K562 (cell line): ENCODE measurements around the gene C1QL3. TPM values are rescaled to one million over a fixed set of nuclear protein-coding genes. Genes with fewer than 3 reads are reported as not detected.

Source experiments
- ATAC-seq: fragments of 200-7000 bp; cut with Tn5 transposase; 3 replicates; pipeline ENCODE4 v1.9.1; 2020; ENCODE audit warnings: moderate library complexity
- BruUV-seq: library from RNA; stranded (reverse); fragments of 400-500 nt; replicated peaks from 2 replicates; lab custom pipeline; 2021; lab: Mats Ljungman, UMichigan
- CTCF ChIA-PET: fragments of 300-600 bp; formaldehyde crosslinking; extraction: SDS; loops from one replicate; lab custom pipeline; 2021; ENCODE audit warnings: low intra/inter-chr PET ratio; lab: Yijun Ruan, JAX
- POLR2A ChIA-PET: fragments of 300-600, 350-650 bp; sonication (Branson Sonifier 250); formaldehyde crosslinking; extraction: SDS; loops from one replicate; lab custom pipeline; 2021; ENCODE audit warnings: antibody characterized with exemption, inconsistent platforms; lab: Yijun Ruan, JAX
- DNase-seq, 4 experiments: peaks; one replicate each; pipeline versions ENCODE4 v3.0.0 to v3.0.0-alpha.2; 2011 to 2018; ENCODE audit warnings: low spot score in 3 of 4, mixed read lengths in 3 of 4; ENCODE audit errors: extremely low read depth in 1 of 4
- FAIRE-seq: peaks from 2 replicates; lab custom pipeline; 2011; peaks lifted over from hg19 to GRCh38; lab: Jason Lieb, UNC
- H2AFZ ChIP-seq: 2 replicates; pipeline ENCODE4 v1.6.0; 2011; ENCODE audit warnings: low read depth, low read length, control low read depth, inconsistent platforms
- H3K27ac ChIP-seq: fragments of 200-600 bp; 3 replicates; pipeline ENCODE4 v1.8.0; 2011; ENCODE audit warnings: low read depth, mild to moderate bottlenecking, control low read depth, inconsistent platforms, low read length, moderate library complexity, mixed read lengths; ENCODE audit errors: extremely low read depth
- H3K27me3 ChIP-seq, 2 experiments: fragments of 300-600 bp in 1 of 2; 2 replicates in 1 of 2; 3 replicates in 1 of 2; pipeline versions ENCODE4 v1.6.0 to v1.8.0; 2011; ENCODE audit warnings: inconsistent platforms in 2 of 2, low read length in 2 of 2, mild to moderate bottlenecking in 1 of 2, mixed read lengths in 1 of 2, moderate library complexity in 1 of 2; ENCODE audit not compliant: control insufficient read depth in 2 of 2, insufficient read depth in 2 of 2
- H3K36me3 ChIP-seq: fragments of 300-600 bp; 3 replicates; pipeline ENCODE4 v1.8.0; 2011; ENCODE audit warnings: mild to moderate bottlenecking, low read length, inconsistent platforms; ENCODE audit not compliant: control insufficient read depth, insufficient read depth
- H3K4me1 ChIP-seq, 2 experiments: fragments of 200-600 bp in 1 of 2; replicated peaks in 1 of 2; 2 replicates in 1 of 2; 3 replicates in 1 of 2; pipeline versions ENCODE4 v1.5.1 to v1.8.0; 2011; ENCODE audit warnings: inconsistent platforms in 2 of 2, low read length in 2 of 2, mild to moderate bottlenecking in 1 of 2, mixed read lengths in 1 of 2, moderate library complexity in 1 of 2; ENCODE audit not compliant: control insufficient read depth in 2 of 2, insufficient read depth in 2 of 2
- H3K4me2 ChIP-seq: 2 replicates; pipeline ENCODE4 v1.6.1; 2011; ENCODE audit warnings: low read length, control low read depth, inconsistent platforms, mixed read lengths; ENCODE audit not compliant: insufficient read depth
- H3K4me3 ChIP-seq: fragments of 200-600 bp; sonication (generic), shearing (Covaris generic); 2 replicates; pipeline ENCODE4 v1.5.1; 2016; ENCODE audit warnings: control low read depth, inconsistent platforms
- H3K79me2 ChIP-seq: fragments of 200-600 bp; 3 replicates; pipeline ENCODE4 v1.8.0; 2011; ENCODE audit warnings: low read length, inconsistent platforms; ENCODE audit not compliant: control insufficient read depth, insufficient read depth
- H3K9ac ChIP-seq, 2 experiments: 2 replicates each; pipeline versions ENCODE4 v1.6.0 to v1.6.1; 2011; ENCODE audit warnings: low read depth in 2 of 2, low read length in 2 of 2, control low read depth in 1 of 2, inconsistent platforms in 1 of 2, mild to moderate bottlenecking in 1 of 2, mixed read lengths in 1 of 2; ENCODE audit not compliant: insufficient read depth in 1 of 2
- H3K9me1 ChIP-seq: one replicate; pipeline ENCODE4 v1.6.0; 2011; ENCODE audit warnings: inconsistent platforms, mild to moderate bottlenecking, low read length, moderate library complexity; ENCODE audit not compliant: control insufficient read depth, insufficient read depth
- H3K9me3 ChIP-seq: replicated peaks from 2 replicates; pipeline ENCODE4 v1.5.1; 2011; ENCODE audit warnings: low read depth, low read length, inconsistent platforms; ENCODE audit not compliant: control insufficient read depth, insufficient read depth
- H4K20me1 ChIP-seq: replicated peaks from 2 replicates; pipeline ENCODE4 v1.6.1; 2011; ENCODE audit warnings: low read length, inconsistent platforms, mixed read lengths; ENCODE audit not compliant: control insufficient read depth, insufficient read depth
- HDAC8 ChIP-seq: fragments of 450-650 bp; IDR thresholded peaks from 2 replicates; pipeline ENCODE4 v1.6.1; 2016; ENCODE audit warnings: mild to moderate bottlenecking, missing genetic modification characterization, moderate library complexity, missing compliant biosample characterization
- HMG20A ChIP-seq: fragments of 450-650 bp; formaldehyde crosslinking; conservative IDR thresholded peaks from 2 replicates; pipeline ENCODE4 v1.4.0; 2020; ENCODE audit warnings: mild to moderate bottlenecking, mixed read lengths
- KDM4B ChIP-seq, 2 experiments: fragments of 450-650 bp in 1 of 2; sonication (generic) in 1 of 2; IDR thresholded peaks; 2 replicates each; pipeline ENCODE4 v1.6.1; 2016 to 2017; ENCODE audit warnings: borderline replicate concordance in 2 of 2, antibody characterized with exemption in 1 of 2, low read depth in 1 of 2, mild to moderate bottlenecking in 1 of 2
- RBBP5 ChIP-seq: fragments of 200-600 bp; sonication (generic); IDR thresholded peaks from 2 replicates; pipeline ENCODE4 v1.6.1; 2012; ENCODE audit warnings: borderline replicate concordance, mild to moderate bottlenecking, low read length, control low read depth, inconsistent platforms; ENCODE audit not compliant: insufficient read depth, poor library complexity, severe bottlenecking
- SPI1 ChIP-seq: IDR thresholded peaks from 2 replicates; pipeline ENCODE4 v1.6.1; 2011; ENCODE audit warnings: low read depth, low read length, control low read depth, borderline replicate concordance
- SRSF3 ChIP-seq: fragments of 200-400 bp; formaldehyde crosslinking; IDR thresholded peaks from 2 replicates; pipeline ENCODE4 v1.6.1; 2016; ENCODE audit warnings: mild to moderate bottlenecking, low read length, moderate library complexity; ENCODE audit not compliant: insufficient read depth
- WGBS: fragments of 100-300 bp; shearing (Covaris generic); methylation state at CpG from one replicate; pipeline ENCODE4 v1.1.6; 2016; ENCODE audit warnings: low coverage, mixed read lengths; ENCODE audit not compliant: insufficient coverage; ENCODE audit errors: missing lambda C conversion rate; 5-methylcytosine and 5-hydroxymethylcytosine counted together
- in situ Hi-C: fragments of 300-500 bp; cut with MboI; formaldehyde crosslinking; loops from 4 replicates; pipeline ENCODE4 v1.15.0; 2018; ENCODE audit warnings: inconsistent platforms, mixed read lengths
- intact Hi-C: fragments of 100-400 bp; cut with micrococcal nuclease; formaldehyde crosslinking; loops from 2 replicates; pipeline ENCODE4 v1.14.2; 2022
- polyA plus RNA-seq, 8 experiments: library from polyadenylated mRNA; depleted of rRNA in 4 of 8; stranded (reverse) in 5 of 8; unstranded in 3 of 8; fragments of >200 nt; fragmentation: Nextera tagmentation in 2 of 8; fragmentation: Illumina TruSeq in 1 of 8; extraction: Ambion mirVana in 2 of 8; extraction: Trizol in 1 of 8; gene quantifications; 2 replicates each; pipeline versions ENCODE4 v1.2.1 to v1.2.3, GENCODE V29; 2011 to 2014; ENCODE audit warnings: inconsistent platforms in 1 of 8, missing spikeins in 1 of 8
- total RNA-seq, 7 experiments: library from RNA; depleted of rRNA in 6 of 7; stranded (reverse); fragments of >200 nt in 6 of 7; fragmentation: Illumina TruSeq in 2 of 7; extraction: Trizol in 2 of 7; gene quantifications; 2 replicates each; pipeline versions ENCODE4 v1.2.1 to v1.2.3, GENCODE V29; 2011 to 2021; ENCODE audit warnings: low replicate concordance in 1 of 7
- TF ChIP-seq, protein P1 (sequence below): fragments of 450-650 bp; IDR thresholded peaks from 2 replicates; pipeline ENCODE4 v1.7.1; 2018; ENCODE audit warnings: mild to moderate bottlenecking, low read depth; ENCODE audit not compliant: partially characterized antibody
- TF ChIP-seq, protein P2 (sequence below): fragments of 200-800 bp; sonication (Bioruptor generic); IDR thresholded peaks from 2 replicates; pipeline ENCODE4 v1.6.1; 2017; ENCODE audit warnings: missing genetic modification characterization, missing compliant biosample characterization
- TF ChIP-seq, protein P3 (sequence below), 2 experiments: fragments of 450-650 bp; conservative IDR thresholded peaks; 2 replicates each; pipeline ENCODE4 v1.6.1; 2017; ENCODE audit warnings: mild to moderate bottlenecking in 2 of 2, moderate library complexity in 2 of 2

C1QL3 gene
- total and polyA plus RNA-seq, 9 of the 15 experiments (the other 6 are each of a cell fraction or from before 2014, with no cell fraction given) = 0.28 to 0.37 TPM; not detected in 7

DNA sequence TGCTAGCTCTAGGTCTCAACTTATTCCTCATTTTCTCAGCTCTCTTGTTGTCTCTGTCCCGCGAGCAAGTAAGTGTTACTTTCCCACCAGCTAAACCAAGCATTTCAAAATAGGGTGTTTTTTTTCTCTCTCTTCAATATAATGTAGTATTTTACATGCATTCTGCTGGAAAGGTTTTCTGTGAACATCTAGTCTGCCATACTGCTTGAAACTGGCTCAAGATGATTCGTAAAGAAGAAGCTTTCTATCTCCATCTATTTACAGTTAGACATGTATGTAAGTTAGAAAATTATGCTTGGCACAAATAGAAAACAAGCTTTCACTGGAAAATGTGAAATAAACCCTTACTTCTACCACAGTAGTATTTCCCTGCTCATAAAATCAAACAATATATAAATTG, 31.2 kb downstream of the C1QL3 start:
- H3K4me3 ChIP-seq = no peak overlapping the region
- POLR2A ChIA-PET = no interaction called here
- 94% methylated on average over 3 of the region's 3 CpGs for WGBS
- H4K20me1 ChIP-seq = no peaks in the 10 kb centered on the region
- no peaks in the 10 kb centered on the region for H3K27me3 ChIP-seq
- no peak for FAIRE-seq
- no peak overlapping the region for H2AFZ ChIP-seq
- H3K9me3 ChIP-seq = no peaks in the 10 kb centered on the region
- no TSS peak for BruUV-seq
- H3K9me1 ChIP-seq = no peaks in the 10 kb centered on the region
- peaks cover 29% of the 10 kb centered on the region for H3K36me3 ChIP-seq
- H3K27ac ChIP-seq = no peak overlapping the region
- H3K4me2 ChIP-seq = no peak overlapping the region
- H3K79me2 ChIP-seq = no peaks in the 10 kb centered on the region
- DNase-seq = no peak
- CTCF ChIA-PET = no interaction called here
- intact Hi-C loops = no loop called here
- in situ Hi-C loops = no loop called here
- ATAC-seq = no peak
- no peak overlapping the region for H3K9ac ChIP-seq
- peaks cover 0 to 5% of the 10 kb centered on the region in 2 experiments; a peak in 2 of 5 replicates for H3K4me1 ChIP-seq
- TF ChIP-seq HMG20A (no peak), SRSF3 (no peak), RBBP5 (no peak), SPI1 (no peak), HDAC8 (no peak), KDM4B (IDR thresholded peaks at IDR 0.05; ENCODE audit: borderline replicate concordance in 2 of 2, low read depth in 1 of 2) (no peak)
- TF ChIP-seq, protein P1, sequence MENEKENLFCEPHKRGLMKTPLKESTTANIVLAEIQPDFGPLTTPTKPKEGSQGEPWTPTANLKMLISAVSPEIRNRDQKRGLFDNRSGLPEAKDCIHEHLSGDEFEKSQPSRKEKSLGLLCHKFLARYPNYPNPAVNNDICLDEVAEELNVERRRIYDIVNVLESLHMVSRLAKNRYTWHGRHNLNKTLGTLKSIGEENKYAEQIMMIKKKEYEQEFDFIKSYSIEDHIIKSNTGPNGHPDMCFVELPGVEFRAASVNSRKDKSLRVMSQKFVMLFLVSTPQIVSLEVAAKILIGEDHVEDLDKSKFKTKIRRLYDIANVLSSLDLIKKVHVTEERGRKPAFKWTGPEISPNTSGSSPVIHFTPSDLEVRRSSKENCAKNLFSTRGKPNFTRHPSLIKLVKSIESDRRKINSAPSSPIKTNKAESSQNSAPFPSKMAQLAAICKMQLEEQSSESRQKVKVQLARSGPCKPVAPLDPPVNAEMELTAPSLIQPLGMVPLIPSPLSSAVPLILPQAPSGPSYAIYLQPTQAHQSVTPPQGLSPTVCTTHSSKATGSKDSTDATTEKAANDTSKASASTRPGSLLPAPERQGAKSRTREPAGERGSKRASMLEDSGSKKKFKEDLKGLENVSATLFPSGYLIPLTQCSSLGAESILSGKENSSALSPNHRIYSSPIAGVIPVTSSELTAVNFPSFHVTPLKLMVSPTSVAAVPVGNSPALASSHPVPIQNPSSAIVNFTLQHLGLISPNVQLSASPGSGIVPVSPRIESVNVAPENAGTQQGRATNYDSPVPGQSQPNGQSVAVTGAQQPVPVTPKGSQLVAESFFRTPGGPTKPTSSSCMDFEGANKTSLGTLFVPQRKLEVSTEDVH = no peak
- TF ChIP-seq, protein P2, sequence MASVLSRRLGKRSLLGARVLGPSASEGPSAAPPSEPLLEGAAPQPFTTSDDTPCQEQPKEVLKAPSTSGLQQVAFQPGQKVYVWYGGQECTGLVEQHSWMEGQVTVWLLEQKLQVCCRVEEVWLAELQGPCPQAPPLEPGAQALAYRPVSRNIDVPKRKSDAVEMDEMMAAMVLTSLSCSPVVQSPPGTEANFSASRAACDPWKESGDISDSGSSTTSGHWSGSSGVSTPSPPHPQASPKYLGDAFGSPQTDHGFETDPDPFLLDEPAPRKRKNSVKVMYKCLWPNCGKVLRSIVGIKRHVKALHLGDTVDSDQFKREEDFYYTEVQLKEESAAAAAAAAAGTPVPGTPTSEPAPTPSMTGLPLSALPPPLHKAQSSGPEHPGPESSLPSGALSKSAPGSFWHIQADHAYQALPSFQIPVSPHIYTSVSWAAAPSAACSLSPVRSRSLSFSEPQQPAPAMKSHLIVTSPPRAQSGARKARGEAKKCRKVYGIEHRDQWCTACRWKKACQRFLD (CRISPR knock-in tag) = no peak
- TF ChIP-seq, protein P3, sequence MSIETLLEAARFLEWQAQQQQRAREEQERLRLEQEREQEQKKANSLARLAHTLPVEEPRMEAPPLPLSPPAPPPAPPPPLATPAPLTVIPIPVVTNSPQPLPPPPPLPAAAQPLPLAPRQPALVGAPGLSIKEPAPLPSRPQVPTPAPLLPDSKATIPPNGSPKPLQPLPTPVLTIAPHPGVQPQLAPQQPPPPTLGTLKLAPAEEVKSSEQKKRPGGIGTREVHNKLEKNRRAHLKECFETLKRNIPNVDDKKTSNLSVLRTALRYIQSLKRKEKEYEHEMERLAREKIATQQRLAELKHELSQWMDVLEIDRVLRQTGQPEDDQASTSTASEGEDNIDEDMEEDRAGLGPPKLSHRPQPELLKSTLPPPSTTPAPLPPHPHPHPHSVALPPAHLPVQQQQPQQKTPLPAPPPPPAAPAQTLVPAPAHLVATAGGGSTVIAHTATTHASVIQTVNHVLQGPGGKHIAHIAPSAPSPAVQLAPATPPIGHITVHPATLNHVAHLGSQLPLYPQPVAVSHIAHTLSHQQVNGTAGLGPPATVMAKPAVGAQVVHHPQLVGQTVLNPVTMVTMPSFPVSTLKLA (conservative IDR thresholded peaks at IDR 0.05) = no peak
- TF ChIP-seq, all 486 proteins: peak for 0
